Endothelial cell of umbilical vein (primary cell): ENCODE results near the gene AFF4. TPM values are rescaled to one million over a fixed set of nuclear protein-coding genes. Genes with fewer than 3 reads are reported as not detected.

Source experiments
- BruUV-seq: library from RNA; stranded (reverse); fragments of 400-500 nt; replicated peaks from 2 replicates; lab custom pipeline; 2021; lab: Mats Ljungman, UMichigan
- CTCF ChIA-PET: fragments of 300-600, 350-600 bp; sonication (Branson Sonifier 250); formaldehyde crosslinking; loops from one replicate; lab custom pipeline; 2021; ENCODE audit warnings: antibody characterized with exemption, inconsistent platforms; lab: Charles Lee
- POLR2A ChIA-PET: fragments of 300-600, 350-600 bp; sonication (Branson Sonifier 250); formaldehyde crosslinking; loops from one replicate; lab custom pipeline; 2021; ENCODE audit warnings: antibody characterized with exemption, inconsistent platforms; lab: Charles Lee
- DNase-seq: peaks from one replicate; pipeline ENCODE4 v3.0.0-alpha.2; 2011; ENCODE audit warnings: low read depth, low spot score
- FAIRE-seq: peaks from 2 replicates; lab custom pipeline; 2011; peaks lifted over from hg19 to GRCh38; lab: Jason Lieb, UNC
- H2AFZ ChIP-seq: 2 replicates; pipeline ENCODE4 v1.6.0; 2012; ENCODE audit warnings: low read depth, low read length, control low read depth, inconsistent platforms
- H3K27ac ChIP-seq: 2 replicates; pipeline ENCODE4 v1.5.1; 2011; ENCODE audit warnings: low read depth, mild to moderate bottlenecking, control low read depth, low read length, moderate library complexity; ENCODE audit not compliant: insufficient read depth
- H3K27me3 ChIP-seq, 2 experiments: 2 replicates each; pipeline versions ENCODE4 v1.6.0 to v1.6.1; 2011; ENCODE audit warnings: low read length in 2 of 2, mixed read lengths in 1 of 2; ENCODE audit not compliant: control insufficient read depth in 2 of 2, insufficient read depth in 2 of 2
- H3K36me3 ChIP-seq, 2 experiments: 2 replicates in 1 of 2; 3 replicates in 1 of 2; pipeline ENCODE4 v1.5.1; 2011; ENCODE audit warnings: low read length in 2 of 2, mild to moderate bottlenecking in 1 of 2, moderate library complexity in 1 of 2; ENCODE audit not compliant: control insufficient read depth in 2 of 2, insufficient read depth in 2 of 2; ENCODE audit errors: extremely low read depth in 1 of 2
- H3K4me1 ChIP-seq: 3 replicates; pipeline ENCODE4 v1.5.1; 2011; ENCODE audit warnings: mild to moderate bottlenecking, low read length; ENCODE audit not compliant: control insufficient read depth, insufficient read depth; ENCODE audit errors: extremely low read depth
- H3K4me2 ChIP-seq: 2 replicates; pipeline ENCODE4 v1.6.1; 2011; ENCODE audit warnings: low read length, control low read depth, mixed read lengths; ENCODE audit not compliant: insufficient read depth
- H3K4me3 ChIP-seq, 3 experiments: fragments of 200-600 bp in 1 of 3; sonication (generic), shearing (Covaris generic) in 1 of 3; replicated peaks in 1 of 3; 2 replicates each; pipeline ENCODE4 v1.5.1; 2011 to 2016; ENCODE audit warnings: control low read depth in 3 of 3, low read length in 3 of 3, mild to moderate bottlenecking in 2 of 3, inconsistent platforms in 1 of 3, low read depth in 1 of 3, moderate library complexity in 1 of 3; ENCODE audit not compliant: insufficient read depth in 1 of 3
- H3K79me2 ChIP-seq: 2 replicates; pipeline ENCODE4 v1.6.0; 2012; ENCODE audit warnings: low read length, inconsistent platforms; ENCODE audit not compliant: control insufficient read depth, insufficient read depth
- H3K9ac ChIP-seq: replicated peaks from 2 replicates; pipeline ENCODE3; 2011; ENCODE audit warnings: low read length, control low read depth; ENCODE audit not compliant: insufficient read depth; ENCODE audit errors: extremely low read depth
- H3K9me1 ChIP-seq: replicated peaks from 3 replicates; pipeline ENCODE4 v1.6.0; 2011; ENCODE audit warnings: mild to moderate bottlenecking, low read length; ENCODE audit not compliant: control insufficient read depth, insufficient read depth; ENCODE audit errors: extremely low read depth
- H3K9me3 ChIP-seq: replicated peaks from 2 replicates; pipeline ENCODE4 v1.5.1; 2012; ENCODE audit warnings: low read length, inconsistent platforms; ENCODE audit not compliant: control insufficient read depth, insufficient read depth
- H4K20me1 ChIP-seq: replicated peaks from 2 replicates; pipeline ENCODE3; 2011; ENCODE audit warnings: mild to moderate bottlenecking, low read length; ENCODE audit not compliant: control insufficient read depth, insufficient read depth; ENCODE audit errors: extremely low read depth
- CTCF ChIP-seq, 2 donors: IDR thresholded peaks; 1 replicate in 1 of 2; 2 replicates in 1 of 2; pipeline ENCODE4 v1.5.1; 2011; ENCODE audit warnings: low read length in 2 of 2, mild to moderate bottlenecking in 2 of 2, moderate library complexity in 2 of 2, control low read depth in 1 of 2, inconsistent platforms in 1 of 2, low read depth in 1 of 2; ENCODE audit not compliant: insufficient read depth in 1 of 2; ENCODE audit errors: extremely low read depth in 1 of 2
- EZH2 ChIP-seq: IDR thresholded peaks from 2 replicates; pipeline ENCODE4 v1.6.1; 2012; ENCODE audit warnings: borderline replicate concordance, low read depth, mild to moderate bottlenecking, moderate library complexity, low read length, inconsistent platforms; ENCODE audit not compliant: severe bottlenecking
- FOS ChIP-seq: IDR thresholded peaks from 2 replicates; pipeline ENCODE4 v1.6.1; 2011; ENCODE audit warnings: mild to moderate bottlenecking, low read length, moderate library complexity, borderline replicate concordance; ENCODE audit not compliant: insufficient read depth
- GATA2 ChIP-seq: IDR thresholded peaks from 2 replicates; pipeline ENCODE4 v1.7.0; 2011; ENCODE audit warnings: low read depth, mild to moderate bottlenecking, moderate library complexity, mixed read lengths, low read length; ENCODE audit not compliant: insufficient read length, insufficient read depth
- JUN ChIP-seq: IDR thresholded peaks from 2 replicates; pipeline ENCODE4 v1.6.1; 2011; ENCODE audit warnings: borderline replicate concordance, low read depth; ENCODE audit not compliant: insufficient read length, insufficient read depth
- MYC ChIP-seq: IDR thresholded peaks from one replicate; pipeline ENCODE4 v1.6.1; 2011; ENCODE audit warnings: mild to moderate bottlenecking, low read depth, low read length
- POLR2A ChIP-seq: IDR thresholded peaks from 2 replicates; pipeline ENCODE4 v1.6.1; 2012; ENCODE audit warnings: low read depth, mild to moderate bottlenecking, control low read depth, low read length
- POLR2AphosphoS5 ChIP-seq: IDR thresholded peaks from 2 replicates; pipeline ENCODE4 v1.6.1; 2012; ENCODE audit warnings: low read depth, mild to moderate bottlenecking, control low read depth, low read length, moderate library complexity; ENCODE audit not compliant: insufficient read depth
- dilution Hi-C: fragments of 300-500 bp; cut with MboI; formaldehyde crosslinking; loops from one replicate; pipeline ENCODE4 v1.15.0; 2019; ENCODE audit warnings: low sequenced_read_pairs; ENCODE audit not compliant: extremely low pct_ligation_motif_present
- intact Hi-C: fragments of 100-400 bp; cut with micrococcal nuclease; formaldehyde crosslinking; loops from one replicate; pipeline ENCODE4 v1.10.0; 2022
- polyA plus RNA-seq, 4 experiments: library from polyadenylated mRNA; depleted of rRNA in 3 of 4; stranded (reverse) in 3 of 4; unstranded in 1 of 4; fragments of >200 nt; gene quantifications; 2 replicates each; pipeline versions ENCODE4 v1.2.1 to v1.2.3, GENCODE V29; 2011 to 2012; ENCODE audit warnings: missing spikeins in 1 of 4
- total RNA-seq: library from RNA; stranded (reverse); gene quantifications from 2 replicates; pipeline ENCODE4 v1.2.3, GENCODE V29; 2021
- TF ChIP-seq, protein P1 (sequence below): IDR thresholded peaks from 2 replicates; pipeline ENCODE4 v1.6.1; 2011; ENCODE audit not compliant: insufficient read depth, insufficient read length

AFF4 gene
- total and polyA plus RNA-seq, 2 donors (not counting 3 experiments of a cell fraction or from before 2014, with no cell fraction given), result 27.0 to 88.3 TPM

DNA sequence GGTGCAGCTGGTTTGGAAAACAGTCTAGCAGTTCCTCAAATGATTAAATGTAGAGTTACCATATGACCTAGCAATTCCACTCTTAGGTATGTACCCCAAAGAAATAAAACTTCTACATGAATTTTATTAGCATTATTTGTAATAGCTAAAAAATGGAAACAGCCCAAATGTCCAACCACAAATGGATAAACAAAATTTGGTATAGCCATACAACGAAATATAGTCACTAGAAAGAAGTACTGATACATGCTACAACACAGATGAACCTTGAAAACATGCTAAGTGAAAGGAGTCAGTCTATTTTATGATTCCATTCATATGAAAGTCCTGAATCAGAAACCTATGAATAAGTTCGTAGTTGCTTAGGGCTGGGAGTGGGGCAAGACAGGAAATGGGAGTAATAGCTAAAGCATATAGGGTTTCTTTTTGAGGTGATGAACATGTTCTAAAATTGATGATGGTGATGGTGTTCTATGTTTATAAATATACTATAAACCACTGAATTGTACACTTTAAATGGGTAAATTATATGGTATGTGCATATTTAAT lies 103.5 kb downstream of the AFF4 start:
- Histone ChIP-seq H3K27me3 (peaks cover 0 to 8% of the 10 kb centered on the region in 2 experiments), H2AFZ (no peak overlapping the region), H3K4me3 (no peak overlapping the region), H3K4me1 (no peaks in the 10 kb centered on the region), H4K20me1 (no peaks in the 10 kb centered on the region), H3K79me2 (no peaks in the 10 kb centered on the region), H3K36me3 (no peaks in the 10 kb centered on the region), H3K9me1 (no peaks in the 10 kb centered on the region), H3K27ac (no peak overlapping the region), H3K4me2 (no peak overlapping the region), H3K9me3 (no peaks in the 10 kb centered on the region), H3K9ac (no peak overlapping the region)
- no TSS peak for BruUV-seq
- POLR2A ChIA-PET, result no interaction called here
- intact Hi-C loops, result no loop called here
- CTCF ChIA-PET, result interaction anchor here (1.1 to 2.0 kb wide), 6 partner anchors 19 to 333 kb away, joined by 3 to 6 read pairs (median 3); no protein-coding TSS in a partner anchor
- DNase-seq (no peak), FAIRE-seq (no peak)
- dilution Hi-C loops, result no loop called here
- TF ChIP-seq JUN (no peak), POLR2AphosphoS5 (no peak), FOS (no peak), EZH2 (no peak), GATA2 (no peak), MYC (no peak), CTCF (IDR thresholded peaks at IDR 0.05; ENCODE audit: extremely low read depth in 1 of 2, insufficient read depth in 1 of 2, low read depth in 1 of 2, low read length in 2 of 2) (no peak), POLR2A (no peak)
- TF ChIP-seq, protein P1, sequence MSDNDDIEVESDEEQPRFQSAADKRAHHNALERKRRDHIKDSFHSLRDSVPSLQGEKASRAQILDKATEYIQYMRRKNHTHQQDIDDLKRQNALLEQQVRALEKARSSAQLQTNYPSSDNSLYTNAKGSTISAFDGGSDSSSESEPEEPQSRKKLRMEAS, result no peak
